ENCODE data around the gene RUNX2. TPM values are rescaled to one million over a fixed set of nuclear protein-coding genes. Genes with fewer than 3 reads are reported as not detected.

The RUNX2 gene
- total RNA-seq, 1 experiment from 2014 or later = 7.0 TPM

- CTCF ChIA-PET = no interaction called here
- TF ChIP-seq POLR2AphosphoS5 (IDR thresholded peaks at IDR 0.05; ENCODE audit: low read depth, low read length) (no peak), SIN3A (IDR thresholded peaks at IDR 0.05; ENCODE audit: borderline replicate concordance, insufficient read depth, low read depth, low read length) (no peak), TCF7L2 (IDR thresholded peaks at IDR 0.05; ENCODE audit: low read depth, low read length) (no peak), REST (IDR thresholded peaks at IDR 0.05; ENCODE audit: insufficient read depth in 1 of 2, low read depth in 2 of 2, low read length in 1 of 2) (no peak), CTCF (IDR thresholded peaks at IDR 0.05) (no peak)
- intact Hi-C loops (cut with micrococcal nuclease; ENCODE audit: unreplicated experiment) = no loop called here
- DNase-seq (ENCODE audit: low read depth, low spot score) (no peak), ATAC-seq (peak; percentile 33; the same call in 1 of the 2 replicates)
- Histone ChIP-seq H3K4me1 (ENCODE audit: control insufficient read depth, insufficient read depth, low read length) (peaks cover 2% of the 10 kb centered on the region; the same call in 1 of the 2 replicates), H3K27me3 (ENCODE audit: control insufficient read depth, insufficient read depth, low read length) (no peaks in the 10 kb centered on the region; the same call in 1 of the 2 replicates), H3K36me3 (ENCODE audit: control insufficient read depth, insufficient read depth, low read length) (no peaks in the 10 kb centered on the region), H3K9me3 (ENCODE audit: control insufficient read depth, insufficient read depth, low read depth, low read length) (no peaks in the 10 kb centered on the region), H3K4me3 (ENCODE audit: low read depth in 2 of 2, low read length in 2 of 2) (peak overlapping the region in 1 of 2 experiments; percentile 6; a peak in 1 of 4 replicates), H3K27ac (ENCODE audit: low read length) (no peak overlapping the region)
- no TSS peak for BruUV-seq (replicated peaks)
- POLR2A ChIA-PET = no interaction called here
- in situ Hi-C loops (cut with HindIII; ENCODE audit: low pct_unique_long_range_greater_than_20kb, low sequenced_read_pairs) = no loop called here
These were observed 335.4 kb downstream of the RUNX2 start for GRCh38 chr6:45663251-45664221.

- ChIA-PET POLR2A (no interaction called here), CTCF (no interaction called here)
- H3K4me3 ChIP-seq (ENCODE audit: low read depth in 2 of 2, low read length in 2 of 2) = no peak overlapping the region
- H3K27me3 ChIP-seq (ENCODE audit: control insufficient read depth, insufficient read depth, low read length) = no peaks in the 10 kb centered on the region; the same call in 1 of the 2 replicates
- in situ Hi-C loops (cut with HindIII; ENCODE audit: low pct_unique_long_range_greater_than_20kb, low sequenced_read_pairs) = no loop called here
- TF ChIP-seq CTCF (IDR thresholded peaks at IDR 0.05) = no peak
- no peak for TF ChIP-seq SIN3A (IDR thresholded peaks at IDR 0.05; ENCODE audit: borderline replicate concordance, insufficient read depth, low read depth, low read length)
- TF ChIP-seq REST (IDR thresholded peaks at IDR 0.05; ENCODE audit: insufficient read depth in 1 of 2, low read depth in 2 of 2, low read length in 1 of 2) = no peak
- no peak for TF ChIP-seq TCF7L2 (IDR thresholded peaks at IDR 0.05; ENCODE audit: low read depth, low read length)
- no peak for TF ChIP-seq POLR2AphosphoS5 (IDR thresholded peaks at IDR 0.05; ENCODE audit: low read depth, low read length)
- H3K4me1 ChIP-seq (ENCODE audit: control insufficient read depth, insufficient read depth, low read length) = peaks cover 2% of the 10 kb centered on the region; the same call in 1 of the 2 replicates
- H3K36me3 ChIP-seq (ENCODE audit: control insufficient read depth, insufficient read depth, low read length) = no peaks in the 10 kb centered on the region
- ATAC-seq = no peak
- no peak overlapping the region for H3K27ac ChIP-seq (ENCODE audit: low read length)
- DNase-seq (ENCODE audit: low read depth, low spot score) = no peak
- no peaks in the 10 kb centered on the region for H3K9me3 ChIP-seq (ENCODE audit: control insufficient read depth, insufficient read depth, low read depth, low read length)
- no TSS peak for BruUV-seq (replicated peaks)
- intact Hi-C loops (cut with micrococcal nuclease; ENCODE audit: unreplicated experiment) = no loop called here
These were observed 336.6 kb downstream of the RUNX2 start for GRCh38 chr6:45664707-45665106.
